ENCODE results near the gene PRDM13.

- TF ChIP-seq CTCF (IDR thresholded peaks at IDR 0.05) (no peak), TCF7L2 (IDR thresholded peaks at IDR 0.05; ENCODE audit: low read depth, low read length) (no peak)
Measured at GRCh38 chr6:99662616-99663015, 56.0 kb downstream of the PRDM13 start.

All from Panc1 (cell line).